GM04503 (cell line): ENCODE measurements around the gene KERA.

Experiments used
- DNase-seq: peaks from one replicate; pipeline ENCODE4 v3.0.0-alpha.2; 2012; ENCODE audit warnings: low read depth

KERA gene

DNA sequence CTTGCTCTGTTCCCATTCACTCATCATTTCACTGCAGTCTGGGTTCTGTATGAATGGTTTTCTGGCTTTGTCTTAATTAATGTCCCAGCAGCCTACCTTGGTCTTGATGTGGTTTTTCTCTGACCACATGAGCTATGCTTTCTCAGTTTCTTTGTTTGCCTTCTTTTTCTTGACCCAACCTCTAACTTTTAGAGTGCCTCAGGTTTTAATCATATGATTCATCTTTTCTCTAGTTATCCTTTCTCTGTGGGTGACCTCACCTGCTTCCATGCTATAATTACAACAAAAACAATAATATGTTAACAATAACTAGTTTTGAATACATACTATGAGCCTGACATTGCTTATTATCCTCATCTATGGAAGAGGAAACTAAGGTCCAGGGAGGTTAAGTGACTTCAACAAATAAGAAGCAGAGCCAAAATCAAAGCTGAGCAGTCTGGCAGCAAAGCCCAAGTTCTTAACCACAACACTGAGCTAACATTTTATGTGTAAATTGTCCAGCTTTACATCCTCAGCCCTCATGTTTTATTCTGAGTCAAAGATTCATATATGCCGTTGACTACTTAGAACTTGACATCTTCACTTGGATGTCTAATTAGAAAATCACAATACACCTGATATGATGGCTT is 48.4 kb downstream of the KERA start:
- DNase-seq, result no peak

- DNase-seq, result no peak
These were observed 50.1 kb downstream of the KERA start for GRCh38 chr12:91007531-91008290.

DNA sequence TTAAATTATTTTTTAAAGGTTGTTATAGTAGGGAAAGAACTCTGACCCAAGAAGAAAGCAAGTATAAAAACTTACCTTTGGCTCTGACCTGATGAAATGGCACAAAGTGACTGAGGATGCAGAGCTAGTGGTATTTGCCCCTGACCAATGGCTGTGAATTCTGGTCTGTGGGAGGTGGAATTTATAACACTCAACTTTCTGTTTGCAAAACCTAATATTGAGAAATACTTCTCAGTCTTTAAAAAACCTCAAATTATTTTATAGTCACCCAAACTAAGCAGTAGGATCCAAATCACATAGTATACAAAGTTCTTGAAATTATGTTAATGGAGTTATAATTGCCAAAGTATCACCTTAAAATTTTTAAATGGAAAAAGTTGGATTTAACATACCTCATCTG is 53.0 kb downstream of the KERA start, which contains the start of gene EPYC:
TSS of gene EPYC (minus strand) at position 101 of the 400 bp plus-strand sequence. CDS start 2,407 bp downstream, outside the sequence.
- DNase-seq, result no peak

- no peak for DNase-seq
These were observed 54.1 kb downstream of the KERA start for GRCh38 chr12:91003737-91004136.

DNA sequence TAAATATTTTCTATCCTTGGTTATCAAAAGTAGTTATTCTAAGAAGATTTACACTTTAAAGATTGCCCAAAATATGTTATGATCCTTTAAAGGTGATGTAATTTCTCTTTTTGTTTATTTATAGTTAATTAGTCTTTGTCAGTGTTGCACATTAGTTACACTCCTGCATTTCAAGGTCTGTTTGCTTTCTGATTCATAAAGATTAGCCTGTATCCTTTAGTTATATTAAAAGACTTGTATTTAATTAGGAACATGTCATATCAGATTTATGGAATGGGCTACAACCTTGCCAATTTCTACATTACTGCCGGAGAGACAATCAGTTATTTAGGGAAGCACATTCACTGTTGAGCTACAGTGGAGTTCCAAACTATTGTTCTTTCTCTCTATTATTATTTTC is 56.5 kb downstream of the KERA start:
- no peak for DNase-seq
